ENCODE results near the gene ERBB2. TPM values are rescaled to one million over a fixed set of nuclear protein-coding genes. Genes with fewer than 3 reads are reported as not detected.

The ERBB2 gene
- total and polyA plus RNA-seq, 9 of the 15 experiments (the other 6 are each of a cell fraction or from before 2014, with no cell fraction given), result 0.74 to 5.6 (median 3.3) TPM

GRCh38 chr17:39722965-39723848 lies 23.3 kb downstream of the ERBB2 start (continued):
- TF ChIP-seq ID3 (CRISPR knock-in tag; IDR thresholded peaks at IDR 0.05) (no peak), ID3 (tag; IDR thresholded peaks at IDR 0.05) (no peak), ZFP36 (IDR thresholded peaks at IDR 0.05; ENCODE audit: low read depth, low read length, partially characterized antibody) (peak; percentile 70), MTA3 (IDR thresholded peaks at IDR 0.05; ENCODE audit: borderline replicate concordance) (0 out of 2 replicates have a peak, but pooled peaks have one; percentile 51), HDAC1 (IDR thresholded peaks at IDR 0.05) (0 out of 4 replicates have a peak, but pooled peaks of 1 of the 2 experiments have one; percentile 78), ETV5 (CRISPR knock-in tag; IDR thresholded peaks at IDR 0.05; ENCODE audit: low read depth) (no peak), KLF1 (tag; IDR thresholded peaks at IDR 0.05) (peak; percentile 89), HES1 (IDR thresholded peaks at IDR 0.05; ENCODE audit: low read depth) (no peak), ZNF695 (CRISPR knock-in tag; IDR thresholded peaks at IDR 0.05) (no peak), MTF1 (CRISPR knock-in tag; IDR thresholded peaks at IDR 0.05; ENCODE audit: borderline replicate concordance) (no peak), PRMT5 (CRISPR knock-in tag; IDR thresholded peaks at IDR 0.05) (no peak), SIX5 (IDR thresholded peaks at IDR 0.05; ENCODE audit: borderline replicate concordance in 1 of 2, insufficient read depth in 1 of 2, low read depth in 1 of 2, low read length in 2 of 2) (no peak), TFAP4 (CRISPR knock-in tag; IDR thresholded peaks at IDR 0.05; ENCODE audit: borderline replicate concordance) (peak; percentile 46; the same call in 1 of the 2 replicates), MEIS2 (IDR thresholded peaks at IDR 0.05; ENCODE audit: partially characterized antibody) (peak; percentile 46), ARID2 (IDR thresholded peaks at IDR 0.05) (no peak), NEUROD1 (IDR thresholded peaks at IDR 0.05; ENCODE audit: borderline replicate concordance, low read depth, low read length, partially characterized antibody) (no peak), U2AF1 (optimal IDR thresholded peaks at IDR 0.05; ENCODE audit: low read depth, low read length) (no peak), CEBPZ (IDR thresholded peaks at IDR 0.05; ENCODE audit: borderline replicate concordance, low read depth, low read length) (no peak), KLF6 (CRISPR knock-in tag; IDR thresholded peaks at IDR 0.05; ENCODE audit: borderline replicate concordance) (peak; percentile 59; the same call in 1 of the 2 replicates), MCM5 (IDR thresholded peaks at IDR 0.05; ENCODE audit: low read depth) (no peak), SRSF7 (optimal IDR thresholded peaks at IDR 0.05; ENCODE audit: low read depth, low read length) (no peak), RAD51 (IDR thresholded peaks at IDR 0.05; ENCODE audit: borderline replicate concordance, low read depth) (no peak)
